WTC11 (cell line): ENCODE results near the gene XRN1.

Experiments
- CREB1 ChIP-seq: sonication (generic); formaldehyde crosslinking; IDR thresholded peaks from 2 replicates; pipeline ENCODE4 v1.8.0; 2023; ENCODE audit warnings: mild to moderate bottlenecking, missing genetic modification reagents
- ETV6 ChIP-seq: sonication (generic); formaldehyde crosslinking; IDR thresholded peaks from 2 replicates; pipeline ENCODE4 v1.8.1; 2022; ENCODE audit warnings: mild to moderate bottlenecking, missing genetic modification reagents
- SP1 ChIP-seq: sonication (generic); formaldehyde crosslinking; conservative IDR thresholded peaks from 2 replicates; pipeline ENCODE4 v1.8.1; 2022; ENCODE audit warnings: missing genetic modification reagents
- TEAD1 ChIP-seq: sonication (generic); formaldehyde crosslinking; IDR thresholded peaks from 2 replicates; pipeline ENCODE4 v1.8.0; 2022; ENCODE audit warnings: mild to moderate bottlenecking, missing genetic modification reagents
- ZBTB21 ChIP-seq: sonication (generic); formaldehyde crosslinking; IDR thresholded peaks from 2 replicates; pipeline ENCODE4 v1.8.1; 2023; ENCODE audit warnings: mild to moderate bottlenecking, missing genetic modification reagents, borderline replicate concordance
- ZNF219 ChIP-seq: sonication (generic); formaldehyde crosslinking; IDR thresholded peaks from 2 replicates; pipeline ENCODE4 v1.8.0; 2023; ENCODE audit warnings: missing genetic modification reagents, mild to moderate bottlenecking, borderline replicate concordance
- TF ChIP-seq, protein P1 (sequence below): fragments of 200-600 bp; IDR thresholded peaks from 2 replicates; pipeline ENCODE4 v1.8.0; 2022; ENCODE audit warnings: antibody characterized with exemption
- TF ChIP-seq, protein P2 (sequence below): sonication (generic); formaldehyde crosslinking; conservative IDR thresholded peaks from 2 replicates; pipeline ENCODE4 v1.8.1; 2023; ENCODE audit warnings: mild to moderate bottlenecking, low read depth, missing genetic modification reagents, moderate library complexity
- TF ChIP-seq, protein P3 (sequence below): sonication (generic); formaldehyde crosslinking; IDR thresholded peaks from 2 replicates; pipeline ENCODE4 v1.8.1; 2023; ENCODE audit warnings: mild to moderate bottlenecking, missing genetic modification reagents
- TF ChIP-seq, protein P4 (sequence below): sonication (generic); formaldehyde crosslinking; IDR thresholded peaks from 2 replicates; pipeline ENCODE4 v1.8.1; 2022; ENCODE audit warnings: low read depth, missing genetic modification reagents, borderline replicate concordance
- TF ChIP-seq, protein P5 (sequence below): sonication (generic); formaldehyde crosslinking; IDR thresholded peaks from 2 replicates; pipeline ENCODE4 v1.8.1; 2022; ENCODE audit warnings: mild to moderate bottlenecking, missing genetic modification reagents, moderate library complexity, borderline replicate concordance
- TF ChIP-seq, protein P6 (sequence below): sonication (generic); formaldehyde crosslinking; IDR thresholded peaks from 2 replicates; pipeline ENCODE4 v1.8.0; 2022; ENCODE audit warnings: mild to moderate bottlenecking, missing genetic modification reagents
- TF ChIP-seq, protein P7 (sequence below): sonication (generic); formaldehyde crosslinking; IDR thresholded peaks from 2 replicates; pipeline ENCODE4 v1.8.0; 2022; ENCODE audit warnings: mild to moderate bottlenecking, missing genetic modification reagents

DNA sequence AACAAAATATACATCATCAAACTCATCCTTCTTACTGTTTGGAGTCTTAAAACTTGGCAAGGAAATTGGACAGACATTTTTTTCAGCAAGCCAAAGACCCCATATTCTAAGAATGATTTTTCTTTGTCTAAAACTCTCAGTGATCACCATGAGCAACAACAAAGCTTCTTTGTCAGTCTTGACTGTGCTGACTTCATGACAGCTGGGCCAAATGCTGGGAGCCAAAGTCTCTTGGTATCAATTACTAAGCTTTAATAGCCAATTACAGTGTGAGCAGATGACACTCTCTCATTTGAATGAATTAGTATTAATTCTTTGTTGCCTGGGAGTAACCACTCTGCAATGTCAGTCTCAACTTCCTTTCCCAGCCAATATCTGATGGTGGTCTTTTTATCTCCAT is 174.3 kb downstream of the XRN1 start:
- TF ChIP-seq, protein P1, sequence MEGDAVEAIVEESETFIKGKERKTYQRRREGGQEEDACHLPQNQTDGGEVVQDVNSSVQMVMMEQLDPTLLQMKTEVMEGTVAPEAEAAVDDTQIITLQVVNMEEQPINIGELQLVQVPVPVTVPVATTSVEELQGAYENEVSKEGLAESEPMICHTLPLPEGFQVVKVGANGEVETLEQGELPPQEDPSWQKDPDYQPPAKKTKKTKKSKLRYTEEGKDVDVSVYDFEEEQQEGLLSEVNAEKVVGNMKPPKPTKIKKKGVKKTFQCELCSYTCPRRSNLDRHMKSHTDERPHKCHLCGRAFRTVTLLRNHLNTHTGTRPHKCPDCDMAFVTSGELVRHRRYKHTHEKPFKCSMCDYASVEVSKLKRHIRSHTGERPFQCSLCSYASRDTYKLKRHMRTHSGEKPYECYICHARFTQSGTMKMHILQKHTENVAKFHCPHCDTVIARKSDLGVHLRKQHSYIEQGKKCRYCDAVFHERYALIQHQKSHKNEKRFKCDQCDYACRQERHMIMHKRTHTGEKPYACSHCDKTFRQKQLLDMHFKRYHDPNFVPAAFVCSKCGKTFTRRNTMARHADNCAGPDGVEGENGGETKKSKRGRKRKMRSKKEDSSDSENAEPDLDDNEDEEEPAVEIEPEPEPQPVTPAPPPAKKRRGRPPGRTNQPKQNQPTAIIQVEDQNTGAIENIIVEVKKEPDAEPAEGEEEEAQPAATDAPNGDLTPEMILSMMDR, result no peak
- TF ChIP-seq ETV6 (CRISPR knock-in tag) (no peak), ZBTB21 (no peak), CREB1 (CRISPR knock-in tag) (no peak), SP1 (CRISPR knock-in tag) (no peak), ZNF219 (CRISPR knock-in tag) (no peak), TEAD1 (CRISPR knock-in tag) (no peak)
- TF ChIP-seq, protein P2, sequence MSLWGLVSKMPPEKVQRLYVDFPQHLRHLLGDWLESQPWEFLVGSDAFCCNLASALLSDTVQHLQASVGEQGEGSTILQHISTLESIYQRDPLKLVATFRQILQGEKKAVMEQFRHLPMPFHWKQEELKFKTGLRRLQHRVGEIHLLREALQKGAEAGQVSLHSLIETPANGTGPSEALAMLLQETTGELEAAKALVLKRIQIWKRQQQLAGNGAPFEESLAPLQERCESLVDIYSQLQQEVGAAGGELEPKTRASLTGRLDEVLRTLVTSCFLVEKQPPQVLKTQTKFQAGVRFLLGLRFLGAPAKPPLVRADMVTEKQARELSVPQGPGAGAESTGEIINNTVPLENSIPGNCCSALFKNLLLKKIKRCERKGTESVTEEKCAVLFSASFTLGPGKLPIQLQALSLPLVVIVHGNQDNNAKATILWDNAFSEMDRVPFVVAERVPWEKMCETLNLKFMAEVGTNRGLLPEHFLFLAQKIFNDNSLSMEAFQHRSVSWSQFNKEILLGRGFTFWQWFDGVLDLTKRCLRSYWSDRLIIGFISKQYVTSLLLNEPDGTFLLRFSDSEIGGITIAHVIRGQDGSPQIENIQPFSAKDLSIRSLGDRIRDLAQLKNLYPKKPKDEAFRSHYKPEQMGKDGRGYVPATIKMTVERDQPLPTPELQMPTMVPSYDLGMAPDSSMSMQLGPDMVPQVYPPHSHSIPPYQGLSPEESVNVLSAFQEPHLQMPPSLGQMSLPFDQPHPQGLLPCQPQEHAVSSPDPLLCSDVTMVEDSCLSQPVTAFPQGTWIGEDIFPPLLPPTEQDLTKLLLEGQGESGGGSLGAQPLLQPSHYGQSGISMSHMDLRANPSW (CRISPR knock-in tag), result no peak
- TF ChIP-seq, protein P3, sequence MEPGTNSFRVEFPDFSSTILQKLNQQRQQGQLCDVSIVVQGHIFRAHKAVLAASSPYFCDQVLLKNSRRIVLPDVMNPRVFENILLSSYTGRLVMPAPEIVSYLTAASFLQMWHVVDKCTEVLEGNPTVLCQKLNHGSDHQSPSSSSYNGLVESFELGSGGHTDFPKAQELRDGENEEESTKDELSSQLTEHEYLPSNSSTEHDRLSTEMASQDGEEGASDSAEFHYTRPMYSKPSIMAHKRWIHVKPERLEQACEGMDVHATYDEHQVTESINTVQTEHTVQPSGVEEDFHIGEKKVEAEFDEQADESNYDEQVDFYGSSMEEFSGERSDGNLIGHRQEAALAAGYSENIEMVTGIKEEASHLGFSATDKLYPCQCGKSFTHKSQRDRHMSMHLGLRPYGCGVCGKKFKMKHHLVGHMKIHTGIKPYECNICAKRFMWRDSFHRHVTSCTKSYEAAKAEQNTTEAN (CRISPR knock-in tag), result no peak
- TF ChIP-seq, protein P4, sequence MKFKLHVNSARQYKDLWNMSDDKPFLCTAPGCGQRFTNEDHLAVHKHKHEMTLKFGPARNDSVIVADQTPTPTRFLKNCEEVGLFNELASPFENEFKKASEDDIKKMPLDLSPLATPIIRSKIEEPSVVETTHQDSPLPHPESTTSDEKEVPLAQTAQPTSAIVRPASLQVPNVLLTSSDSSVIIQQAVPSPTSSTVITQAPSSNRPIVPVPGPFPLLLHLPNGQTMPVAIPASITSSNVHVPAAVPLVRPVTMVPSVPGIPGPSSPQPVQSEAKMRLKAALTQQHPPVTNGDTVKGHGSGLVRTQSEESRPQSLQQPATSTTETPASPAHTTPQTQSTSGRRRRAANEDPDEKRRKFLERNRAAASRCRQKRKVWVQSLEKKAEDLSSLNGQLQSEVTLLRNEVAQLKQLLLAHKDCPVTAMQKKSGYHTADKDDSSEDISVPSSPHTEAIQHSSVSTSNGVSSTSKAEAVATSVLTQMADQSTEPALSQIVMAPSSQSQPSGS (CRISPR knock-in tag), result no peak
- TF ChIP-seq, protein P5, sequence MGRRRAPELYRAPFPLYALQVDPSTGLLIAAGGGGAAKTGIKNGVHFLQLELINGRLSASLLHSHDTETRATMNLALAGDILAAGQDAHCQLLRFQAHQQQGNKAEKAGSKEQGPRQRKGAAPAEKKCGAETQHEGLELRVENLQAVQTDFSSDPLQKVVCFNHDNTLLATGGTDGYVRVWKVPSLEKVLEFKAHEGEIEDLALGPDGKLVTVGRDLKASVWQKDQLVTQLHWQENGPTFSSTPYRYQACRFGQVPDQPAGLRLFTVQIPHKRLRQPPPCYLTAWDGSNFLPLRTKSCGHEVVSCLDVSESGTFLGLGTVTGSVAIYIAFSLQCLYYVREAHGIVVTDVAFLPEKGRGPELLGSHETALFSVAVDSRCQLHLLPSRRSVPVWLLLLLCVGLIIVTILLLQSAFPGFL (CRISPR knock-in tag), result no peak
- TF ChIP-seq, protein P6, sequence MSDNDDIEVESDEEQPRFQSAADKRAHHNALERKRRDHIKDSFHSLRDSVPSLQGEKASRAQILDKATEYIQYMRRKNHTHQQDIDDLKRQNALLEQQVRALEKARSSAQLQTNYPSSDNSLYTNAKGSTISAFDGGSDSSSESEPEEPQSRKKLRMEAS, result no peak
- TF ChIP-seq, protein P7, sequence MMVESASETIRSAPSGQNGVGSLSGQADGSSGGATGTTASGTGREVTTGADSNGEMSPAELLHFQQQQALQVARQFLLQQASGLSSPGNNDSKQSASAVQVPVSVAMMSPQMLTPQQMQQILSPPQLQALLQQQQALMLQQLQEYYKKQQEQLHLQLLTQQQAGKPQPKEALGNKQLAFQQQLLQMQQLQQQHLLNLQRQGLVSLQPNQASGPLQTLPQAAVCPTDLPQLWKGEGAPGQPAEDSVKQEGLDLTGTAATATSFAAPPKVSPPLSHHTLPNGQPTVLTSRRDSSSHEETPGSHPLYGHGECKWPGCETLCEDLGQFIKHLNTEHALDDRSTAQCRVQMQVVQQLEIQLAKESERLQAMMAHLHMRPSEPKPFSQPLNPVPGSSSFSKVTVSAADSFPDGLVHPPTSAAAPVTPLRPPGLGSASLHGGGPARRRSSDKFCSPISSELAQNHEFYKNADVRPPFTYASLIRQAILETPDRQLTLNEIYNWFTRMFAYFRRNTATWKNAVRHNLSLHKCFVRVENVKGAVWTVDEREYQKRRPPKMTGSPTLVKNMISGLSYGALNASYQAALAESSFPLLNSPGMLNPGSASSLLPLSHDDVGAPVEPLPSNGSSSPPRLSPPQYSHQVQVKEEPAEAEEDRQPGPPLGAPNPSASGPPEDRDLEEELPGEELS, result no peak
